ENCODE data around the gene DEFB127. TPM values are rescaled to one million over a fixed set of nuclear protein-coding genes. Genes with fewer than 3 reads are reported as not detected.

Gene DEFB127
- total and polyA plus RNA-seq, 10 of the 15 experiments (the other 5 are each of a cell fraction or from before 2014, with no cell fraction given) = not detected

DNA sequence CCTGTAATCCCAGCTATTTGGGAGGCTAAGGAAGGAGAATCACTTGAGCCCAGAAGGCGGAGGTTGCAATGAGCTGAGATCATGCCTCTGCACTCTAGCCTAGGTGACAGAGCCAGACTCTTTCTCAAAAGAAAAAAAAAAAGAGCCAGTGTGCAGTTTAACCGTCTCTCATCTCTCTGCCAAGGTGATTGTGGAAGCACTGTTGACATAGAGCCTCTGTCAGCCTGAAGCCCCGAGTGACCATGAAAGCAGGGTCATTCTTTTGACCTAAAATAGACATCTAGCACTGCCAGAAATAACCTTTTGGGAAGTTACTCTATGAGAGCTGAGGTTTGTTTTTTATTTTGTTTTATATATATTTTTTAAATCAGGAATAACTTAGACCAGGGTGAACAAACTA, 7.4 kb downstream of the DEFB127 start:
- FAIRE-seq (no peak), ATAC-seq (no peak), DNase-seq (ENCODE audit: low read depth, low spot score) (no peak)
- Histone ChIP-seq H2AFZ (ENCODE audit: control insufficient read depth, low read depth, low read length) (no peak overlapping the region), H4K20me1 (ENCODE audit: control insufficient read depth, insufficient read depth) (no peaks in the 10 kb centered on the region), H3K4me3 (no peak overlapping the region), H3K27ac (ENCODE audit: control insufficient read depth, insufficient read depth) (no peak overlapping the region), H3K4me1 (ENCODE audit: control insufficient read depth, insufficient read depth, low read length) (no peaks in the 10 kb centered on the region), H3K27me3 (replicated peaks in 1 of 2; ENCODE audit: control insufficient read depth in 2 of 2, insufficient read depth in 2 of 2, low read length in 1 of 2) (no peaks in the 10 kb centered on the region; a peak in 1 of 4 replicates), H3K4me2 (ENCODE audit: control insufficient read depth, insufficient read depth) (no peak overlapping the region), H3K79me2 (ENCODE audit: control insufficient read depth, insufficient read depth, low read length) (no peaks in the 10 kb centered on the region), H3K9ac (ENCODE audit: control insufficient read depth, insufficient read depth, low read length) (no peak overlapping the region), H3K36me3 (ENCODE audit: control insufficient read depth in 2 of 2, insufficient read depth in 2 of 2, low read length in 1 of 2) (no peaks in the 10 kb centered on the region), H3K9me3 (replicated peaks; ENCODE audit: control insufficient read depth, insufficient read depth, low read length) (no peaks in the 10 kb centered on the region)
- intact Hi-C loops (cut with micrococcal nuclease; ENCODE audit: unreplicated experiment) = no loop called here
- ChIA-PET POLR2A (no interaction called here), CTCF (no interaction called here), SMC1A (ENCODE audit: uncharacterized antibody, unreplicated experiment) (no interaction called here), RAD21 (ENCODE audit: unreplicated experiment) (no interaction called here)
- WGBS (ENCODE audit: insufficient coverage, insufficient replicate concordance, low lambda C conversion rate, missing lambda C conversion rate) = 37% methylated on average over 3 of the region's 3 CpGs
- TF ChIP-seq, protein P1, sequence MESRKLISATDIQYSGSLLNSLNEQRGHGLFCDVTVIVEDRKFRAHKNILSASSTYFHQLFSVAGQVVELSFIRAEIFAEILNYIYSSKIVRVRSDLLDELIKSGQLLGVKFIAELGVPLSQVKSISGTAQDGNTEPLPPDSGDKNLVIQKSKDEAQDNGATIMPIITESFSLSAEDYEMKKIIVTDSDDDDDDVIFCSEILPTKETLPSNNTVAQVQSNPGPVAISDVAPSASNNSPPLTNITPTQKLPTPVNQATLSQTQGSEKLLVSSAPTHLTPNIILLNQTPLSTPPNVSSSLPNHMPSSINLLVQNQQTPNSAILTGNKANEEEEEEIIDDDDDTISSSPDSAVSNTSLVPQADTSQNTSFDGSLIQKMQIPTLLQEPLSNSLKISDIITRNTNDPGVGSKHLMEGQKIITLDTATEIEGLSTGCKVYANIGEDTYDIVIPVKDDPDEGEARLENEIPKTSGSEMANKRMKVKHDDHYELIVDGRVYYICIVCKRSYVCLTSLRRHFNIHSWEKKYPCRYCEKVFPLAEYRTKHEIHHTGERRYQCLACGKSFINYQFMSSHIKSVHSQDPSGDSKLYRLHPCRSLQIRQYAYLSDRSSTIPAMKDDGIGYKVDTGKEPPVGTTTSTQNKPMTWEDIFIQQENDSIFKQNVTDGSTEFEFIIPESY (IDR thresholded peaks at IDR 0.05) = no peak
- no peak for TF ChIP-seq SMAD1 (IDR thresholded peaks at IDR 0.05; ENCODE audit: low read depth, partially characterized antibody)
- no peak for TF ChIP-seq SKIL (IDR thresholded peaks at IDR 0.05; ENCODE audit: low read depth, poor library complexity, severe bottlenecking)
- TF ChIP-seq MEF2A (IDR thresholded peaks at IDR 0.05; ENCODE audit: insufficient read depth, low read depth, low read length) = no peak
- no peak for TF ChIP-seq RAD51 (IDR thresholded peaks at IDR 0.05)
- no peak for TF ChIP-seq TCF3 (IDR thresholded peaks at IDR 0.05; ENCODE audit: borderline replicate concordance, insufficient read depth, low read depth, low read length)
- no peak for TF ChIP-seq ESRRA (IDR thresholded peaks at IDR 0.05; ENCODE audit: low read length)
- TF ChIP-seq JUND (IDR thresholded peaks at IDR 0.05; ENCODE audit: low read depth, low read length) = no peak
- TF ChIP-seq YBX1 (IDR thresholded peaks at IDR 0.05) = no peak
- no peak for TF ChIP-seq CBX3 (IDR thresholded peaks at IDR 0.05; ENCODE audit: borderline replicate concordance, low read depth)
- no TSS peak for BruUV-seq (replicated peaks)
- in situ Hi-C loops (cut with MboI) = no loop called here
